ENCODE results near the gene SRSF4. TPM values are rescaled to one million over a fixed set of nuclear protein-coding genes. Genes with fewer than 3 reads are reported as not detected.

Gene SRSF4
- total and polyA plus RNA-seq, 10 of the 15 experiments (the other 5 are each of a cell fraction or from before 2014, with no cell fraction given), result 17.2 to 107 (median 78.6) TPM

DNA sequence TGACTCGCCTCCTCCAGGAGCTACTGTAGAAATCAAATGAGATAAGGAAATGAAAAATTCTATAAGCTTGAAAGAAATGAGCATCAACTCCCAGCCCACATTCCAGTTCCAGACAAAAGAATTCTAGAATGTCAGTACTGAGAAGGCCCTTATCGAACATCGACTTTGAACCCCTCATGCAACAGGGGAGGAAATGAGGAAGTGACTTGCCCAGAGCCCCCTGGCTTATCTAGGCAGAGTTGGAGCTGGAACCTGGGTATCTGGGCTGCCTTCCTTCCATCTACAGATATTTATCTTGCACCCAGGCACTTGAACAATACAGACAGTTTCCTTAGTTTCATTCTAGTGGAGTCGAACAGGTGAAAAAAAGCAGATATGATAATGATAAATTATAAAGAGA is 26.7 kb upstream of the SRSF4 start:
- H3K79me2 ChIP-seq (ENCODE audit: control insufficient read depth, insufficient read depth, low read length), result no peaks in the 10 kb centered on the region
- BruUV-seq (replicated peaks), result no TSS peak
- 70% methylated on average over 4 of the region's 4 CpGs for WGBS (ENCODE audit: insufficient coverage, insufficient replicate concordance, low lambda C conversion rate, missing lambda C conversion rate)
- H3K9ac ChIP-seq (ENCODE audit: control insufficient read depth, insufficient read depth, low read length), result no peak overlapping the region
- no peaks in the 10 kb centered on the region for H3K9me3 ChIP-seq (replicated peaks; ENCODE audit: control insufficient read depth, insufficient read depth, low read length)
- TF ChIP-seq, protein P1, sequence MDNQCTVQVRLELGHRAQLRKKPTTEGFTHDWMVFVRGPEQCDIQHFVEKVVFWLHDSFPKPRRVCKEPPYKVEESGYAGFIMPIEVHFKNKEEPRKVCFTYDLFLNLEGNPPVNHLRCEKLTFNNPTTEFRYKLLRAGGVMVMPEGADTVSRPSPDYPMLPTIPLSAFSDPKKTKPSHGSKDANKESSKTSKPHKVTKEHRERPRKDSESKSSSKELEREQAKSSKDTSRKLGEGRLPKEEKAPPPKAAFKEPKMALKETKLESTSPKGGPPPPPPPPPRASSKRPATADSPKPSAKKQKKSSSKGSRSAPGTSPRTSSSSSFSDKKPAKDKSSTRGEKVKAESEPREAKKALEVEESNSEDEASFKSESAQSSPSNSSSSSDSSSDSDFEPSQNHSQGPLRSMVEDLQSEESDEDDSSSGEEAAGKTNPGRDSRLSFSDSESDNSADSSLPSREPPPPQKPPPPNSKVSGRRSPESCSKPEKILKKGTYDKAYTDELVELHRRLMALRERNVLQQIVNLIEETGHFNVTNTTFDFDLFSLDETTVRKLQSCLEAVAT (IDR thresholded peaks at IDR 0.05), result no peak
- peak; percentile 66 for TF ChIP-seq SPI1 (IDR thresholded peaks at IDR 0.05; ENCODE audit: borderline replicate concordance, insufficient read depth, low read depth, low read length)
- in situ Hi-C loops (cut with MboI) (no loop called here), intact Hi-C loops (cut with micrococcal nuclease; ENCODE audit: unreplicated experiment) (loop anchor here (10.0 kb wide), 1 partner anchor 424 kb away; no protein-coding TSS in a partner anchor)
- no peak overlapping the region for H3K4me3 ChIP-seq
- H3K36me3 ChIP-seq (ENCODE audit: control insufficient read depth in 2 of 2, insufficient read depth in 2 of 2, low read length in 1 of 2), result peaks cover 2 to 5% of the 10 kb centered on the region in 2 experiments; a peak in 2 of 4 replicates
- peaks cover 13% of the 10 kb centered on the region; the same call in 1 of the 2 replicates for H3K4me1 ChIP-seq (ENCODE audit: control insufficient read depth, insufficient read depth, low read length)
- no peak overlapping the region for H3K4me2 ChIP-seq (ENCODE audit: control insufficient read depth, insufficient read depth)
- no peak overlapping the region for H3K27ac ChIP-seq (ENCODE audit: control insufficient read depth, insufficient read depth)
- ATAC-seq, result no peak
- DNase-seq (ENCODE audit: low read depth, low spot score), result no peak
- SMC1A ChIA-PET (ENCODE audit: uncharacterized antibody, unreplicated experiment), result interaction anchor here (1.4 kb wide), 1 partner anchor 11 kb away, joined by 4 read pairs; no protein-coding TSS in a partner anchor
- H4K20me1 ChIP-seq (ENCODE audit: control insufficient read depth, insufficient read depth), result no peaks in the 10 kb centered on the region
- RAD21 ChIA-PET (ENCODE audit: unreplicated experiment), result interaction anchor here (1.7 kb wide), 1 partner anchor 8 kb away, joined by 5 read pairs; no protein-coding TSS in a partner anchor
- POLR2A ChIA-PET, result interaction anchor here (0.7 to 1.5 kb wide), 3 partner anchors 28 to 686 kb away, joined by 3 to 4 read pairs (median 3); no protein-coding TSS in a partner anchor
- no peak for FAIRE-seq
- no peak overlapping the region for H2AFZ ChIP-seq (ENCODE audit: control insufficient read depth, low read depth, low read length)
- CTCF ChIA-PET, result interaction anchor here (1.6 to 1.8 kb wide), 3 partner anchors 324 to 423 kb away, joined by 5 to 10 read pairs (median 6); no protein-coding TSS in a partner anchor
- H3K27me3 ChIP-seq (replicated peaks in 1 of 2; ENCODE audit: control insufficient read depth in 2 of 2, insufficient read depth in 2 of 2, low read length in 1 of 2), result no peaks in the 10 kb centered on the region

Measured in GM12878 (cell line).